ENCODE data around the gene SIRT7. TPM values are rescaled to one million over a fixed set of nuclear protein-coding genes. Genes with fewer than 3 reads are reported as not detected.

Gene SIRT7
- total RNA-seq, 2 experiments from 2014 or later, result 29.3 to 31.8 TPM

Other genes starting within 250 kb of the SIRT7 start
- 10 to 100 TPM; 39.0 to 39.1 TPM for gene ARL16, start 234.4 kb downstream of the SIRT7 start, total RNA-seq
- gene HGS, start 234.2 kb downstream of the SIRT7 start, total RNA-seq, result 100 to 1,000 TPM; 100 to 102 TPM
- gene MRPL12, start 214.8 kb downstream of the SIRT7 start, total RNA-seq, result 100 to 1,000 TPM in 1 of 2 experiments, 10 to 100 TPM in 1; 94.0 to 116 TPM
- 10 to 100 TPM; 28.6 to 31.8 TPM for gene SLC25A10, start 205.9 kb downstream of the SIRT7 start, total RNA-seq
- not detected for gene GCGR, start 114.0 kb downstream of the SIRT7 start, total RNA-seq
- 10 to 100 TPM; 45.8 to 50.4 TPM for gene MCRIP1, start 84.9 kb downstream of the SIRT7 start, total RNA-seq
- gene PPP1R27, start 83.1 kb downstream of the SIRT7 start, total RNA-seq, result not detected
- gene P4HB, start 57.6 kb downstream of the SIRT7 start, total RNA-seq, result 100 to 1,000 TPM; 414 to 578 TPM
- gene ARHGDIA, start 46.8 kb downstream of the SIRT7 start, total RNA-seq, result 100 to 1,000 TPM; 513 to 661 TPM
- gene ALYREF, start 26.6 kb downstream of the SIRT7 start, total RNA-seq, result 100 to 1,000 TPM; 197 to 230 TPM
- gene ANAPC11, start 26.5 kb downstream of the SIRT7 start, total RNA-seq, result 100 to 1,000 TPM in 1 of 2 experiments, 10 to 100 TPM in 1; 79.9 to 131 TPM
- gene NPB, start 15.9 kb downstream of the SIRT7 start, total RNA-seq, result under 1 TPM in 1 of 2 experiments, not detected in 1; 0.14 TPM
- gene PCYT2, start 6.8 kb downstream of the SIRT7 start, total RNA-seq, result 10 to 100 TPM; 19.7 to 24.0 TPM
- gene MAFG, start 9.6 kb upstream of the SIRT7 start, total RNA-seq, result 10 to 100 TPM; 15.3 to 18.3 TPM
- gene PYCR1, start 19.1 kb upstream of the SIRT7 start, total RNA-seq, result 100 to 1,000 TPM; 110 to 134 TPM
- not detected for gene MYADML2, start 29.1 kb upstream of the SIRT7 start, total RNA-seq
- under 1 TPM; 0.87 to 0.97 TPM for gene NOTUM, start 43.0 kb upstream of the SIRT7 start, total RNA-seq
- 10 to 100 TPM; 23.3 to 26.5 TPM for gene ASPSCR1, start 59.5 kb upstream of the SIRT7 start, total RNA-seq
- gene CENPX, start 104.7 kb upstream of the SIRT7 start, total RNA-seq, result 10 to 100 TPM; 77.5 to 84.1 TPM
- gene LRRC45, start 105.1 kb upstream of the SIRT7 start, total RNA-seq, result 10 to 100 TPM; 17.6 to 20.6 TPM
- 10 to 100 TPM in 1 of 2 experiments, 1 to 10 TPM in 1; 9.6 to 10.6 TPM for gene RAC3, start 113.5 kb upstream of the SIRT7 start, total RNA-seq
- 100 to 1,000 TPM; 105 to 166 TPM for gene DCXR, start 119.5 kb upstream of the SIRT7 start, total RNA-seq
- gene RFNG, start 133.6 kb upstream of the SIRT7 start, total RNA-seq, result 10 to 100 TPM; 16.9 to 17.5 TPM
- gene GPS1, start 133.7 kb upstream of the SIRT7 start, total RNA-seq, result 10 to 100 TPM; 69.0 to 73.5 TPM
- 100 to 1,000 TPM; 119 to 124 TPM for gene DUS1L, start 147.6 kb upstream of the SIRT7 start, total RNA-seq
- gene FASN, start 180.1 kb upstream of the SIRT7 start, total RNA-seq, result 100 to 1,000 TPM; 239 to 259 TPM

All from activated CD4-positive, alpha-beta T cell treated with anti-CD3 and anti-CD28 coated beads for 36 hours (primary cell).